Activated CD8-positive, alpha-beta T cell treated with anti-CD3 and anti-CD28 coated beads, Interleukin-2, amount 10 ng/mL, durations not matched to agents 7 days and 5 days (primary cell): ENCODE measurements around the gene PLA2G2D. TPM values are rescaled to one million over a fixed set of nuclear protein-coding genes. Genes with fewer than 3 reads are reported as not detected.

Experiments
- ATAC-seq: fragments of 150-1000 bp; cut with Tn5 transposase; one replicate; pipeline ENCODE4 v1.10.0; 2021; ENCODE audit warnings: moderate library complexity
- CTCF ChIA-PET: fragments of 350-600 bp; sonication (Branson Sonifier 250); formaldehyde crosslinking; loops from one replicate; lab custom pipeline; 2021; ENCODE audit warnings: antibody characterized with exemption; lab: Charles Lee
- POLR2A ChIA-PET: fragments of 350-600 bp; sonication (Branson Sonifier 250); formaldehyde crosslinking; loops from one replicate; lab custom pipeline; 2021; ENCODE audit warnings: antibody characterized with exemption; lab: Charles Lee
- DNase-seq: peaks from one replicate; pipeline ENCODE4 v3.0.0-alpha.2; 2020
- H3K27ac Mint-ChIP-seq: one replicate; pipeline ENCODE4 v1.8.0; 2021; ENCODE audit warnings: mild to moderate bottlenecking, mixed read lengths
- H3K27me3 Mint-ChIP-seq: one replicate; pipeline ENCODE4 v1.8.0; 2021; ENCODE audit warnings: low read depth, mixed read lengths
- H3K36me3 Mint-ChIP-seq: one replicate; pipeline ENCODE4 v1.8.0; 2021; ENCODE audit warnings: low read depth, mixed read lengths
- H3K4me1 Mint-ChIP-seq: one replicate; pipeline ENCODE4 v1.8.0; 2021; ENCODE audit warnings: low read depth, mixed read lengths
- H3K4me3 Mint-ChIP-seq: one replicate; pipeline ENCODE4 v1.8.0; 2021; ENCODE audit warnings: mild to moderate bottlenecking, mixed read lengths
- H3K9me3 Mint-ChIP-seq: one replicate; pipeline ENCODE4 v1.8.0; 2022; ENCODE audit warnings: mixed read lengths; ENCODE audit not compliant: insufficient read depth
- total RNA-seq, 2 experiments: library from RNA; stranded (reverse); gene quantifications; one replicate each; pipeline ENCODE4 v1.2.3, GENCODE V29; 2021

Gene PLA2G2D
- total RNA-seq, 2 experiments from 2014 or later = not detected

GRCh38 chr1:20110679-20111078 lies 8.7 kb downstream of the PLA2G2D start:
- no peaks in the 10 kb centered on the region for H3K9me3 Mint-ChIP-seq
- ChIA-PET POLR2A (no interaction called here), CTCF (no interaction called here)
- no peaks in the 10 kb centered on the region for H3K4me1 Mint-ChIP-seq
- H3K27me3 Mint-ChIP-seq = peaks cover 10% of the 10 kb centered on the region
- H3K27ac Mint-ChIP-seq = no peak overlapping the region
- DNase-seq (no peak), ATAC-seq (no peak)
- no peak overlapping the region for H3K4me3 Mint-ChIP-seq
- no peaks in the 10 kb centered on the region for H3K36me3 Mint-ChIP-seq

DNA sequence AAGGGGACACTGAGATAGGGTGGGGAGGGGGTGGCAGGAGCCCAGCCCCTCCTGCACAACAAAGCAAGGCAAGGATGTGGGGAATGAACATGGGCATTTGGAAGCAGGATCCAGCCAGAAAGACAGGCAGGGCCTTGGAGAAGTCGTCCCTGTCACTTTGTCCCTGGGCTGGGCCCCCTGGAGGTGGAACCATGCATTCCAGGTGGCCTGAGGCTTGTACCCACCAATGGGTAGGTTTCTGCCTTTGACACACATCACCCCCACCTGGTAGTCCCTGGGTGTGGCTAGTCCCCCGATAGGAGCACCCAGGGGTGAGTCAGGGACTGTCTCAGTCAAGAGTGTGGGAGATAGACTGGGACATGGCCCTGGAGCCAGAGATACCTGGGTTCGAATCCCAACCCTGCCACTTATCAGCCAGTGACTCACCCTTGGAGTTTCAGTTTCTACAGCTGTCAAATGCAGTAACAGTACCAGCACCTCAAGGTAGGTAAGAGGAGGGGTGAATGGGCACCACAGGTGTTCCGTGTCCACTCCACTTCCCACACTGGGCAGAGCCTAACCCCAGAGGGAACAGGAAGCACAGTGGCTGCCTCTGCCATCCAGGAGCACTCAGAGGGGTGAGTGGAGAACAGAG lies 10.0 kb downstream of the PLA2G2D start:
- CTCF ChIA-PET = no interaction called here
- ATAC-seq (no peak), DNase-seq (no peak)
- no peaks in the 10 kb centered on the region for H3K9me3 Mint-ChIP-seq
- H3K27ac Mint-ChIP-seq = no peak overlapping the region
- H3K4me1 Mint-ChIP-seq = no peaks in the 10 kb centered on the region
- POLR2A ChIA-PET = no interaction called here
- no peaks in the 10 kb centered on the region for H3K36me3 Mint-ChIP-seq
- peaks cover 16% of the 10 kb centered on the region for H3K27me3 Mint-ChIP-seq
- no peak overlapping the region for H3K4me3 Mint-ChIP-seq

DNA sequence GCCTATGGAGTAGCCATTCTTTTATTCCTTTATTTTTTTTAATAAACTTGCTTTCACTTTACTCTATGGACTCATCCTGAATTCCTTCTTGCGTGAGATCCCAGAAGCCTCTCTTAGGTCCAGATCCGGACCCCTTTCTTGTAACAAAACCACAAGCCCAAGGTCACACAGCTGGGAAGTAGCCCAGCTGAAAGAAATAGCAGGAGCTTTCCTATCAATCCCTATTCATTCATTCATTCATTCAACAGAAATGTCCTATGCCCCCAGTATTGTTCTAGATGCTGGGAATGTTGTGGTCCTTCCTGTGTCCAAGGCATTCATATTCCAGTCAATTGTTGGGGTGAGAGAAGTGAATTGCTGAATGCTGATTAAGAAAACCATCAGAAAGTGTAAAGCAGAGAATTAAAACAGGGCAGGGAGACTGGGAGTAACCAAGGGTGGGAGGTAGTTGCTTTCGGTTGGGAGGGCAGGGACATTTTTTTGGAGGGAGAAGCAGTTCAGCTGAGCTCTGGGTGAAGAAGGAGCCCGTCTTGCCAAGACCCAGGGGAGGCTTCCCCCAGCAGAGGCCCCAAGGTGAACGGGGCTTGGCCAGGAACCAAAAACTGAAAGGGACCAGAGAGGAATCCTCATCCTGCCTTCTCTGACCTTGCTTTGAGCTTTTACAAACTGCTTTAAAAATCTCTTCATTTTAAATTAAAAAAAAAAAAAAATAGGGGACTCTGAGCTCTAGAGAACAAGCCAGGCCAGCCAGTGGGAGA lies 10.8 kb downstream of the PLA2G2D start:
- ChIA-PET POLR2A (no interaction called here), CTCF (no interaction called here)
- H3K27ac Mint-ChIP-seq = no peak overlapping the region
- no peaks in the 10 kb centered on the region for H3K9me3 Mint-ChIP-seq
- peaks cover 16% of the 10 kb centered on the region for H3K27me3 Mint-ChIP-seq
- no peaks in the 10 kb centered on the region for H3K36me3 Mint-ChIP-seq
- ATAC-seq (no peak), DNase-seq (no peak)
- no peaks in the 10 kb centered on the region for H3K4me1 Mint-ChIP-seq
- no peak overlapping the region for H3K4me3 Mint-ChIP-seq

- Mint-ChIP-seq H3K36me3 (no peaks in the 10 kb centered on the region), H3K9me3 (no peaks in the 10 kb centered on the region), H3K4me1 (no peaks in the 10 kb centered on the region), H3K27ac (no peak overlapping the region), H3K27me3 (peaks cover 17% of the 10 kb centered on the region), H3K4me3 (no peak overlapping the region)
- ChIA-PET POLR2A (no interaction called here), CTCF (no interaction called here)
- ATAC-seq (no peak), DNase-seq (no peak)
Observed at GRCh38 chr1:20107796-20108195, 11.5 kb downstream of the PLA2G2D start.

GRCh38 chr1:20107351-20107750 lies 12.0 kb downstream of the PLA2G2D start:
- Mint-ChIP-seq H3K27me3 (peaks cover 17% of the 10 kb centered on the region), H3K36me3 (no peaks in the 10 kb centered on the region), H3K4me3 (no peak overlapping the region), H3K9me3 (no peaks in the 10 kb centered on the region), H3K4me1 (no peaks in the 10 kb centered on the region), H3K27ac (no peak overlapping the region)
- ChIA-PET CTCF (no interaction called here), POLR2A (no interaction called here)
- DNase-seq (no peak), ATAC-seq (no peak)

DNA sequence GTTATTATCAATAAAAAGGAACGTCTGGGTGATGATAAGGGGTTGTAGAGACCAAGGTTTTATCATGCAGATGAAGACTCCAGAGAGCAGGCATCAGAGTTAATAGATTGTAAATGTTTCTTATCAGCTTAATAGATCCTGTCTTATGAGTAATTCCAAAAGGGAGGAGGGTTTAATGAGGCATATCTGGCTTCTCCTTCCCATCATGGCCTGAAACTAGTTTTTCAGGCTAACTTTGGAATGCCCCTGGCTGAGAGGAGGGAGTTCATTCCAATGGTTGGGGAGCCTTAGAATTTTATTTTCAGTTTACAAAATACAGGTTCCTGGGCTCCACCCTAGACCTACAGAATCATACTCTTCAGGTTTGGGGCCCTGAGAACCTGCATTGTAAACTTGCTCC lies 13.5 kb downstream of the PLA2G2D start:
- ATAC-seq = no peak
- POLR2A ChIA-PET = no interaction called here
- no peaks in the 10 kb centered on the region for H3K9me3 Mint-ChIP-seq
- no peak overlapping the region for H3K4me3 Mint-ChIP-seq
- no peak overlapping the region for H3K27ac Mint-ChIP-seq
- no peaks in the 10 kb centered on the region for H3K4me1 Mint-ChIP-seq
- CTCF ChIA-PET = no interaction called here
- peaks cover 20% of the 10 kb centered on the region for H3K27me3 Mint-ChIP-seq
- no peaks in the 10 kb centered on the region for H3K36me3 Mint-ChIP-seq
- no peak for DNase-seq

GRCh38 chr1:20102875-20103274 lies 16.5 kb downstream of the PLA2G2D start:
- ChIA-PET CTCF (interaction anchor here (2.2 kb wide), 1 partner anchor 48 kb away, joined by 8 read pairs; no protein-coding TSS in a partner anchor), POLR2A (no interaction called here)
- no peaks in the 10 kb centered on the region for H3K36me3 Mint-ChIP-seq
- no peaks in the 10 kb centered on the region for H3K9me3 Mint-ChIP-seq
- H3K27ac Mint-ChIP-seq = no peak overlapping the region
- H3K27me3 Mint-ChIP-seq = peaks cover 19% of the 10 kb centered on the region
- no peak overlapping the region for H3K4me3 Mint-ChIP-seq
- ATAC-seq (no peak), DNase-seq (no peak)
- no peaks in the 10 kb centered on the region for H3K4me1 Mint-ChIP-seq

DNA sequence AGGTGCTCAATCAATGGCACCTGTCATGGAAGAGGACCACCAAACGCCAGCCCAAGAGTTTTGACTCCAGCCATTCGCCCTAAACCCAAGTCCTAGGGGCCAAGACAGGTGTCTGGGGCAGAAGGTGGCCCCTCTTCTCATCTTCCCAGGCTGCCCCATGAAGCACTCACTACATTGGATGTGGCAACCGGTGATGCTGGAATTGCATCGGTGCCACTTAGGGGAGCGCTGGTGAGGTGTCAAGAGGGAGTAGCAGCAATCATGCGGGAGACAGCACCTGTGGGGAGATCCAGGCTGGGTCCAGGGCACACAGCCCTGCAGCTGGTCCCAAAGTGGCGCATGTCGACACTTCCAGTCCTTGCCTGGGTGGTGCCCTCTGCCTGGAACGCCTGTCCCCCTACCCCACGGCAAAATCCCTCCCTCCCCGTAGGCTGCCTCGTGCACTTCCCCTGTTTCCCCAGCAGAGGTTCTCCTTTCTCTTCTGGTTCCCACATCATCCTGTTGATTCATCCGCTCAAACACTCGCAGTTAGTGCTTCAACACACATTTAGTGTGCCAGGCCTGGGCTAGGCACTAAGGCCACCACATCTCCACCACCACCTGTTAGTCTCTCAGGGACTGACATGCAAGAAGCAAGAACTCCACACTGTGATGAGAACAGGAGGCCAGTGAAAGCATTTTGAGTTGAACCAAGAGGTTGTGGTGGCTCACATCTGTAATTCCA lies 18.5 kb downstream of the PLA2G2D start:
- ChIA-PET CTCF (interaction anchor here (2.2 kb wide), 1 partner anchor 50 kb away, joined by 8 read pairs; no protein-coding TSS in a partner anchor), POLR2A (no interaction called here)
- Mint-ChIP-seq H3K4me1 (no peaks in the 10 kb centered on the region), H3K4me3 (no peak overlapping the region), H3K9me3 (no peaks in the 10 kb centered on the region), H3K27ac (no peak overlapping the region), H3K36me3 (no peaks in the 10 kb centered on the region), H3K27me3 (peaks cover 17% of the 10 kb centered on the region)
- ATAC-seq (peak; percentile 30), DNase-seq (peak; percentile 44)

GRCh38 chr1:20099533-20099932 lies 19.8 kb downstream of the PLA2G2D start:
- ATAC-seq (no peak), DNase-seq (no peak)
- Mint-ChIP-seq H3K4me3 (no peak overlapping the region), H3K27ac (no peak overlapping the region), H3K4me1 (no peaks in the 10 kb centered on the region), H3K36me3 (no peaks in the 10 kb centered on the region), H3K27me3 (peaks cover 18% of the 10 kb centered on the region), H3K9me3 (no peaks in the 10 kb centered on the region)
- POLR2A ChIA-PET = no interaction called here
- CTCF ChIA-PET = no interaction called here

DNA sequence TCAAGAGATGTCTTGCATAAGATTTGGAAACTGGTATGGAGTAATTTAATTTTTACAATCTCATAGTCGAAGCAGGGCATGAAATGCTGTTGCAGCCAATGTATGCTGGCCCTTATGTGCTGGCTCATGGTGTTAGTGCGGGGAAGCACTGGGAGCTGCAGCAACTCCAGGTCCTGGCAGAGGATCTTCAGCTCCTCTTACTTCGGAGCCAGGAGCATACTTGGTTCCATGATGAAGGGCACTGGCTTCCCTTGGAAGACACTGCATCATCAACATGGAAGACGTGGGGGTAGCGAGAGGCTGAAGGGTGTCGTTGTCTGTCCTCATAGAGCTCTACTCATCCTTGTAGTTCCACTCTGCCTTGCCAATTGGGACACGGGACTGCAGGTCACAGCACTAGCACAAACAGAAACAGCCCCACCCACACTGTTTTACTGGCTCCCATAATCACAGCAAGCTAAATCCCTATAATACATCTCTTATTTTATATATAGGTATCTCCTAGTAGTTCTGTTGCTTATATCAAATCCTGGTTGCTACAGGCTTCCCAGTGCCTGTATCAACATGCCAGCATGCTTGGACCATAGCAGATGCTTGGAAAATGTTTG lies 22.4 kb downstream of the PLA2G2D start:
- H3K27ac Mint-ChIP-seq = no peak overlapping the region
- ChIA-PET POLR2A (no interaction called here), CTCF (interaction anchor here (0.9 kb wide), 1 partner anchor 99 kb away, joined by 3 read pairs; no protein-coding TSS in a partner anchor)
- DNase-seq (no peak), ATAC-seq (no peak)
- H3K4me3 Mint-ChIP-seq = no peak overlapping the region
- H3K27me3 Mint-ChIP-seq = peaks cover 31% of the 10 kb centered on the region
- H3K9me3 Mint-ChIP-seq = no peaks in the 10 kb centered on the region
- no peaks in the 10 kb centered on the region for H3K36me3 Mint-ChIP-seq
- H3K4me1 Mint-ChIP-seq = no peaks in the 10 kb centered on the region

GRCh38 chr1:20095564-20096434 lies 23.5 kb downstream of the PLA2G2D start:
- Mint-ChIP-seq H3K4me3 (no peak overlapping the region), H3K27ac (no peak overlapping the region), H3K27me3 (peaks cover 29% of the 10 kb centered on the region), H3K4me1 (no peaks in the 10 kb centered on the region), H3K36me3 (no peaks in the 10 kb centered on the region), H3K9me3 (no peaks in the 10 kb centered on the region)
- DNase-seq (no peak), ATAC-seq (no peak)
- ChIA-PET POLR2A (no interaction called here), CTCF (interaction anchor here (1.6 kb wide), 1 partner anchor 56 kb away, joined by 3 read pairs; no protein-coding TSS in a partner anchor)
